NT2/D1 (cell line): ENCODE measurements around the gene GFOD1.

Experiments used
- DNase-seq: peaks from one replicate; pipeline ENCODE4 v3.0.0-alpha.2; 2011; ENCODE audit warnings: low read depth, low spot score
- H3K27me3 ChIP-seq: 2 replicates; pipeline ENCODE4 v1.6.0; 2011; ENCODE audit warnings: mild to moderate bottlenecking; ENCODE audit not compliant: insufficient read length, insufficient read depth
- H3K36me3 ChIP-seq: 2 replicates; pipeline ENCODE4 v1.6.1; 2011; ENCODE audit warnings: mild to moderate bottlenecking, low read length, mixed read lengths; ENCODE audit not compliant: insufficient read depth, insufficient read length
- H3K4me1 ChIP-seq: 2 replicates; pipeline ENCODE4 v1.5.1; 2011; ENCODE audit not compliant: insufficient read depth, insufficient read length
- H3K4me3 ChIP-seq: 2 replicates; pipeline ENCODE4 v1.5.1; 2011; ENCODE audit warnings: low read depth; ENCODE audit not compliant: insufficient read length
- H3K9ac ChIP-seq: 2 replicates; pipeline ENCODE4 v1.6.0; 2011; ENCODE audit warnings: low read depth; ENCODE audit not compliant: insufficient read length
- H3K9me3 ChIP-seq: 2 replicates; pipeline ENCODE4 v1.5.1; 2011; ENCODE audit warnings: mild to moderate bottlenecking, low read length; ENCODE audit not compliant: insufficient read depth
- SUZ12 ChIP-seq: IDR thresholded peaks from 2 replicates; pipeline ENCODE4 v1.6.1; 2011; ENCODE audit not compliant: insufficient read length, insufficient read depth; ENCODE audit errors: extremely low read depth
- YY1 ChIP-seq: IDR thresholded peaks from 2 replicates; pipeline ENCODE4 v1.6.1; 2011; ENCODE audit not compliant: insufficient read length, insufficient read depth
- ZNF274 ChIP-seq: IDR thresholded peaks from 2 replicates; pipeline ENCODE4 v1.6.1; 2011; ENCODE audit warnings: mild to moderate bottlenecking, low read depth, low read length

The GFOD1 gene

DNA sequence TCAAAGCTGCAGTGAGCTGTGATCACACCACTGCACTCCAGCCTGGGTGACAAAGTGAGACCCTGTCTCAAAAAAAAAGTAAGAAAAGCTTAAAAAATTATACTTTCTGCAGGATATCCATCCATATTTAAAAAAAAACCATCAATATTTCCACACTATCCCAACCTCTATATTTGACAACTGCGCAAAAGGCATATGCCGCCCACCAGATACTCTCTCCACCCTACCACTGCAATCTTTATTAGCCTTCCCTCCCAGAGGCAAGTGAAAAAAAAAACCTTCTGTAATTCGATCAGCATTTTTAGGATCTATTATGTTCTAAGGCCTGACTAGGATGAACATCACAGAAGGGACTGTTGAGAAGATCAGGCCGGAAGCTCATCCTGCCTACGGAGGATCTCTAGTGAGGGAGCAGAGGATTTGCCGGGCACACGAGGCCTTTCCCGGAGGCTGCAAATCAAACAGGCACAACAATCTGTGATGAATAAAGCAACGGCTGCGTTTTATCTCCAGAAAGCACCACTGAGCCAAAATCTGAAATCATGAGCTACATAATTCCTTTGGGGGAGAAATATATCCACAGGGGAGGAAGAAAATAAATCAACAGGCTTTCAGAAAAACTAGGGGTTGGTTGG is 65.9 kb downstream of the GFOD1 start:
- no peak for DNase-seq
- Histone ChIP-seq H3K36me3 (no peaks in the 10 kb centered on the region), H3K27me3 (no peaks in the 10 kb centered on the region), H3K4me1 (peaks cover 12% of the 10 kb centered on the region), H3K9ac (peak overlapping the region; percentile 42), H3K4me3 (no peak overlapping the region), H3K9me3 (no peaks in the 10 kb centered on the region)
- TF ChIP-seq SUZ12 (no peak), ZNF274 (no peak), YY1 (no peak)

DNA sequence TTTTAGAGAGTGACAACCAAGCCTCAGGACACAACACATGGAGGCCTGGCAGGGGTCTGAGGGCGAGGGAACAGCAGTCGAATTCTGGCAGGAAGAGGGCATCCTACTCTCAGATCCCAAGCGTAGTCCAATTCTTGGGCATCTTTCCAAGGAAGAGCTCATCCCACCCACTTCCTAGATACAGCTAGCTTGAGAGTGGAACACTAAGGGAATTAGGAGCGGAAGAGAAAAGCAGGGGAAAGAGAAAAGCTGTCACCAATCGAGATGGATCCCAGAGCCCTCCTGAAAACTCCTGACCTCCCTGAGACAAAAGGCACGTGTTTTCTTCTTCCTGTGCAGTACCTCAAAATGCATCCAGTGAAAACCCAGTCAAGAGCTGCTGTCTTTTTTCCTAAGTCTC is 67.1 kb downstream of the GFOD1 start:
- no peak for TF ChIP-seq ZNF274
- TF ChIP-seq YY1, result no peak
- Histone ChIP-seq H3K4me1 (peaks cover 10% of the 10 kb centered on the region), H3K4me3 (no peak overlapping the region), H3K36me3 (no peaks in the 10 kb centered on the region), H3K9me3 (no peaks in the 10 kb centered on the region), H3K27me3 (no peaks in the 10 kb centered on the region), H3K9ac (no peak overlapping the region)
- no peak for DNase-seq

DNA sequence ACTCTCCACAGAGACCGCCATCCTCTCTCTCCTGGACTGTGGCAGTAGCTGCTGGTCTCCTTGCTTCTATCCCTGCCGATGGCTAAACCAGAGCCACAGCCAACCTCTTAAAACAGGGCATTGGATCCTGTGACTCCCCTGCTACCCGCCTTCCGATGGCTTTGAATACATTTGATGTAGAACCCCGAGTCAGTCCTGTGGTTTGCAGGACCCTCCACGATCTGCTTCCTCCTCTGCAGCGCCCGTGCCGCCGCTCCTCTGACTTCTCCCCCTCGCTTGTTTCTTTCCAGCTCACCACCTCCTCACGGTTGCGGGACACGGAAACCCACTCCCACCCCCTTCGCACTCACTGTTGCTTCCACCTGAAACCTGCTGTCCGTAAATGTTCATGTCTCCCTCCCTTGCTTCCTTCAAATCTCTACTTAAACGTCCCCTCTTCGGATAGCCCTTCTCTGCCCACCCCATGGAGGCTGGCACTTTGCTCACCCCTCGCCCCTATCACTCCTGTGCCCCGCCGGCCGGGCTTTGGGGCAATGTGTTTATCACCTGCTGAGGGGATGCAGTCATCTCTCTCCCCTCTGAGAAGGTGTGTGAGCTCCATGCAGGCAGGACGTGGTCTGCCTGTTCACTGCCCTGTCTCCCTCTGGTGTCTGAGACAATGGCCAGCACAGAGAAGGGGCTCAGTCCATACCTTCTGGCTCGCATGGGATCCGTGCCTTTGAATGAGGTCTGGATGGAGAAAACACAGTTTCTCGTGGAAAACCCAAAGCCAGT is 67.8 kb downstream of the GFOD1 start:
- no peaks in the 10 kb centered on the region for H3K9me3 ChIP-seq
- no peak overlapping the region for H3K4me3 ChIP-seq
- no peaks in the 10 kb centered on the region for H3K36me3 ChIP-seq
- TF ChIP-seq ZNF274, result no peak
- no peak for TF ChIP-seq SUZ12
- no peak for TF ChIP-seq YY1
- H3K4me1 ChIP-seq, result peaks cover 14% of the 10 kb centered on the region
- H3K27me3 ChIP-seq, result no peaks in the 10 kb centered on the region
- H3K9ac ChIP-seq, result no peak overlapping the region
- DNase-seq, result no peak

DNA sequence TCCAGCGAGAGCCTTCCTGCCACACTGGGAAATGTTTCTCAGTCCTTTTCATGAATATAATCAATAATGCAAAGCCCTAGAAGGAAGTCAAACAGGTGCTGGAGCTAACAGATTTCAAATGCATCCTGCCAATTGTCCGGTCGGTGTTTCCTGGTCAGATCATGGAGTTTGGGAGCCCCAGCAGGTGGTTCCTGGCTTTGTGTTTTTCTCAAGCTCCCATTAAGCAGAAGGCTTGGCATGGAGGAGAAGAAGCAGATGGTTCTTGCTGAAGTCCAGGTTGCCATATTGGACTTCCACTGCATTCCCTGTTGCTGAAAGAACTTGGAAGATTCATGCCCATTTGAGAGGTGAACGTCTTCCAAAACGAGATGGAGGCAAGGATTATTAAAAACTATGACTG is 68.6 kb downstream of the GFOD1 start:
- no peak for TF ChIP-seq SUZ12
- TF ChIP-seq YY1, result no peak
- no peak for TF ChIP-seq ZNF274
- no peaks in the 10 kb centered on the region for H3K9me3 ChIP-seq
- H3K4me3 ChIP-seq, result no peak overlapping the region
- H3K4me1 ChIP-seq, result peaks cover 14% of the 10 kb centered on the region
- H3K27me3 ChIP-seq, result no peaks in the 10 kb centered on the region
- no peak overlapping the region for H3K9ac ChIP-seq
- H3K36me3 ChIP-seq, result no peaks in the 10 kb centered on the region
- DNase-seq, result no peak

DNA sequence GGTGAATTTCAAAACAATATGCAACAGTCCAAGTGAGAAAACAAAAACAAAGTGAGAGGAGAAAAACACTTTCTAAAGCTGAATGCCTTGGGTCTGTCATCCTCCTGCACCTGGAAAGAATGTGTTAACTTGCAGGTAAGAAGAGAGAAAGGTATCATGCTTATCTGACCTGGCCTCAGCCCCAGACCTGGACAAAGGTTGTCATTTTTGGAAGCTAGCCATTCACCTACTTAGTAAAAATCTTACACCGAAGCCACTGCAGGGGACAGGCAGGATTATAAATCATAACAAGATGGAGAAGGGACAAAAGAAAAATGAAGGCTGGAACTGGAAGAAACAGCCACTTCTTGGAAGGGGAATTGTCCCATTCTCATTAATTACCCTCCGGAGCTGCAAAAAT is 69.4 kb downstream of the GFOD1 start:
- Histone ChIP-seq H3K4me3 (no peak overlapping the region), H3K9me3 (no peaks in the 10 kb centered on the region), H3K4me1 (peaks cover 12% of the 10 kb centered on the region), H3K36me3 (no peaks in the 10 kb centered on the region), H3K27me3 (no peaks in the 10 kb centered on the region), H3K9ac (no peak overlapping the region)
- DNase-seq, result no peak
- no peak for TF ChIP-seq SUZ12
- no peak for TF ChIP-seq ZNF274
- no peak for TF ChIP-seq YY1

DNA sequence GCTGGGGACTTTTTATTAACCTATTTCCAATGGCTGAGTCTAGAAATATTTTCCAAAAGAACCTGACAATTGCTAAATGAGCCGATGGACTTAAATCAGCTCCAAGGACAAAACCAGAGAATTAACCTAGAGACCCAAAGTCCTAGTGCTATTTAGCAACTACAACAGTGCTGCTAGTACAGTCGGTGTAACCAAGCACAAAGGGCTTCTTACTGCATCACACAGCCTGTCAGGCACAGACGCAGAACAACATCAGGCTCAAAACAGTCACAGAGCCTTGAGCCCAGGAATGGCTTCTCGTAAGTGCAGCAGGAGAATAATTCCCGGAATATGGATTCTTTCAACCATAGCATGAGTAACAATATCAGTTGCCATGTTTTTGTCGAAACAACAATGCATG is 70.0 kb downstream of the GFOD1 start:
- DNase-seq, result no peak
- no peak for TF ChIP-seq ZNF274
- no peak for TF ChIP-seq SUZ12
- no peak for TF ChIP-seq YY1
- no peaks in the 10 kb centered on the region for H3K36me3 ChIP-seq
- no peaks in the 10 kb centered on the region for H3K9me3 ChIP-seq
- H3K27me3 ChIP-seq, result no peaks in the 10 kb centered on the region
- H3K4me1 ChIP-seq, result peaks cover 17% of the 10 kb centered on the region
- H3K4me3 ChIP-seq, result no peak overlapping the region
- H3K9ac ChIP-seq, result no peak overlapping the region

DNA sequence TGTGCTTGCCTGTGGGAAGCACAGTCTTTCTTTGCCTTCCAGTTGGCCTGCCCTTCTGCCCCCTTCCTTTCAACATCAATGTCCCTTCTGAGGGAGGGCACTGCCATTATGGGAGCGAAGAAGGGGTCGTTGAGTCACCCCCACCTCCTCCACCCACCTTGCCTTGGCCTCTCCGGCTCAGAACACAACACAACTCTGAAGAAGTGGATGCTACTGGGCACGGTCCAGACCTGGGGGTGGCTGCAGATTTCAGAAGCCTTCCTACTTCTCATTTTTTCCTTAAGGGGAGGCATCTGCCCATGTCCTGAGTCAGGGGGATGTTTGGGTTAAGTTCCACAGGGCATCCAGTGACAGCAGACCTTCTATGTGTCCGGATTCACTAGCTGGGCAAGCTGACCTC is 72.1 kb downstream of the GFOD1 start:
- Histone ChIP-seq H3K36me3 (no peaks in the 10 kb centered on the region), H3K4me3 (no peak overlapping the region), H3K9me3 (no peaks in the 10 kb centered on the region), H3K9ac (no peak overlapping the region), H3K27me3 (no peaks in the 10 kb centered on the region), H3K4me1 (peaks cover 13% of the 10 kb centered on the region)
- DNase-seq, result no peak
- TF ChIP-seq YY1 (no peak), ZNF274 (no peak), SUZ12 (no peak)
